ENCODE data around the gene HOXD10. TPM values are rescaled to one million over a fixed set of nuclear protein-coding genes. Genes with fewer than 3 reads are reported as not detected.

Gene HOXD10
- total and polyA plus RNA-seq, 9 of the 15 experiments (the other 6 are each of a cell fraction or from before 2014, with no cell fraction given), result not detected

- TF ChIP-seq ATF3 (IDR thresholded peaks at IDR 0.05), result no peak
- TF ChIP-seq ATF3 (CRISPR knock-in tag; conservative IDR thresholded peaks at IDR 0.05), result 0 out of 2 replicates have a peak, but pooled peaks have one; percentile 21
- TF ChIP-seq BRD4 (IDR thresholded peaks at IDR 0.05), result no peak
- TF ChIP-seq CTCF (IDR thresholded peaks at IDR 0.05 in 2 of 3, conservative IDR thresholded peaks at IDR 0.05 in 1 of 3; ENCODE audit: insufficient read depth in 2 of 3, low read depth in 1 of 3, low read length in 3 of 3), result peak; percentile 84 to 90 (median 87)
- no peak for TF ChIP-seq ZMIZ1 (IDR thresholded peaks at IDR 0.05; ENCODE audit: low read depth in 2 of 2, low read length in 2 of 2)
- TF ChIP-seq ZNF41 (CRISPR knock-in tag; conservative IDR thresholded peaks at IDR 0.05), result 0 out of 2 replicates have a peak, but pooled peaks have one; percentile 18
- TF ChIP-seq LCOR (CRISPR knock-in tag; IDR thresholded peaks at IDR 0.05), result peak; percentile 53; the same call in 1 of the 2 replicates
- TF ChIP-seq ZBTB40 (IDR thresholded peaks at IDR 0.05), result no peak
- TF ChIP-seq ZBTB40 (CRISPR knock-in tag; IDR thresholded peaks at IDR 0.05), result no peak
These were observed 19.4 kb upstream of the HOXD10 start (continued) for GRCh38 chr2:176096986-176097819.
